ENCODE results near the gene MPC2. TPM values are rescaled to one million over a fixed set of nuclear protein-coding genes. Genes with fewer than 3 reads are reported as not detected.
"Not testable (repeated sequence)": the region's sequence is repeated elsewhere in the genome, so short reads cannot be mapped to it uniquely, and the experiment has no call there.

MPC2 gene
- polyA plus RNA-seq, 1 donor (not counting 4 experiments of a cell fraction or from before 2014, with no cell fraction given): 61.6 TPM

GRCh38 chr1:167893798-167894197, 43.1 kb downstream of the MPC2 start:
- H3K4me2 ChIP-seq (ENCODE audit: control insufficient read depth, extremely low read depth, insufficient read depth, low read depth, low read length): no peak overlapping the region
- no peaks in the 10 kb centered on the region for H3K27me3 ChIP-seq (ENCODE audit: control insufficient read depth, extremely low read depth, insufficient read depth, low read length)
- H2AFZ ChIP-seq (ENCODE audit: control insufficient read depth, low read length): no peak overlapping the region
- no peaks in the 10 kb centered on the region for H4K20me1 ChIP-seq (ENCODE audit: control insufficient read depth, extremely low read depth, insufficient read depth, low read length)
- H3K9me1 ChIP-seq (ENCODE audit: control insufficient read depth, extremely low read depth, insufficient read depth, low read length): no peaks in the 10 kb centered on the region
- no peaks in the 10 kb centered on the region for H3K4me1 ChIP-seq (ENCODE audit: control insufficient read depth, extremely low read depth, insufficient read depth, low read length)
- no peaks in the 10 kb centered on the region for H3K9me3 ChIP-seq (ENCODE audit: control insufficient read depth, low read depth, low read length)
- H3K9ac ChIP-seq (ENCODE audit: control insufficient read depth, extremely low read depth, insufficient read depth, low read length): no peak overlapping the region
- no peak overlapping the region for H3K27ac ChIP-seq (ENCODE audit: control insufficient read depth, insufficient read depth, low read length)
- dilution Hi-C loops (cut with MboI; ENCODE audit: extremely low pct_ligation_motif_present, low sequenced_read_pairs): no loop called here
- TF ChIP-seq CTCF (optimal IDR thresholded peaks at IDR 0.05 in 1 of 3, IDR thresholded peaks at IDR 0.05 in 1 of 3, conservative IDR thresholded peaks at IDR 0.05 in 1 of 3; ENCODE audit: extremely low read depth in 1 of 3, insufficient read depth in 2 of 3, low read length in 3 of 3): no peak
- TF ChIP-seq EZH2 (IDR thresholded peaks at IDR 0.05; ENCODE audit: low read length): no peak
- DNase-seq (ENCODE audit: low read depth, low spot score) (no peak), FAIRE-seq (no peak)
- no peaks in the 10 kb centered on the region for H3K36me3 ChIP-seq (ENCODE audit: control insufficient read depth in 2 of 2, extremely low read depth in 1 of 2, insufficient read depth in 2 of 2, low read length in 2 of 2)
- no peaks in the 10 kb centered on the region for H3K79me2 ChIP-seq (ENCODE audit: control insufficient read depth, insufficient read depth, low read length)
- no peak overlapping the region for H3K4me3 ChIP-seq (ENCODE audit: control insufficient read depth in 2 of 3, extremely low read depth in 1 of 3, insufficient read depth in 2 of 3, low read depth in 1 of 3, low read length in 3 of 3)

- no peaks in the 10 kb centered on the region for H3K79me2 ChIP-seq (ENCODE audit: control insufficient read depth, insufficient read depth, low read length)
- no peaks in the 10 kb centered on the region for H3K4me1 ChIP-seq (ENCODE audit: control insufficient read depth, extremely low read depth, insufficient read depth, low read length)
- H3K4me2 ChIP-seq (ENCODE audit: control insufficient read depth, extremely low read depth, insufficient read depth, low read depth, low read length): no peak overlapping the region
- no peak overlapping the region for H3K9ac ChIP-seq (ENCODE audit: control insufficient read depth, extremely low read depth, insufficient read depth, low read length)
- FAIRE-seq: no peak
- TF ChIP-seq EZH2 (IDR thresholded peaks at IDR 0.05; ENCODE audit: low read length): no peak
- no peak for TF ChIP-seq CTCF (optimal IDR thresholded peaks at IDR 0.05 in 1 of 3, IDR thresholded peaks at IDR 0.05 in 1 of 3, conservative IDR thresholded peaks at IDR 0.05 in 1 of 3; ENCODE audit: extremely low read depth in 1 of 3, insufficient read depth in 2 of 3, low read length in 3 of 3)
- no peak for DNase-seq (ENCODE audit: low read depth, low spot score)
- no peaks in the 10 kb centered on the region for H3K9me3 ChIP-seq (ENCODE audit: control insufficient read depth, low read depth, low read length)
- no peaks in the 10 kb centered on the region for H3K27me3 ChIP-seq (ENCODE audit: control insufficient read depth, extremely low read depth, insufficient read depth, low read length)
- no peak overlapping the region for H2AFZ ChIP-seq (ENCODE audit: control insufficient read depth, low read length)
- no peaks in the 10 kb centered on the region for H4K20me1 ChIP-seq (ENCODE audit: control insufficient read depth, extremely low read depth, insufficient read depth, low read length)
- no peak overlapping the region for H3K27ac ChIP-seq (ENCODE audit: control insufficient read depth, insufficient read depth, low read length)
- no peak overlapping the region for H3K4me3 ChIP-seq (ENCODE audit: control insufficient read depth in 2 of 3, extremely low read depth in 1 of 3, insufficient read depth in 2 of 3, low read depth in 1 of 3, low read length in 3 of 3)
- H3K36me3 ChIP-seq (ENCODE audit: control insufficient read depth in 2 of 2, extremely low read depth in 1 of 2, insufficient read depth in 2 of 2, low read length in 2 of 2): no peaks in the 10 kb centered on the region
- H3K9me1 ChIP-seq (ENCODE audit: control insufficient read depth, extremely low read depth, insufficient read depth, low read length): no peaks in the 10 kb centered on the region
- dilution Hi-C loops (cut with MboI; ENCODE audit: extremely low pct_ligation_motif_present, low sequenced_read_pairs): no loop called here
Observed at GRCh38 chr1:167890400-167890799, 46.5 kb downstream of the MPC2 start.

- dilution Hi-C loops (cut with MboI; ENCODE audit: extremely low pct_ligation_motif_present, low sequenced_read_pairs); H3K9me3 ChIP-seq (ENCODE audit: control insufficient read depth, low read depth, low read length); H3K4me1 ChIP-seq (ENCODE audit: control insufficient read depth, extremely low read depth, insufficient read depth, low read length); H4K20me1 ChIP-seq (ENCODE audit: control insufficient read depth, extremely low read depth, insufficient read depth, low read length); FAIRE-seq; H3K27ac ChIP-seq (ENCODE audit: control insufficient read depth, insufficient read depth, low read length); H3K9me1 ChIP-seq (ENCODE audit: control insufficient read depth, extremely low read depth, insufficient read depth, low read length); H3K27me3 ChIP-seq (ENCODE audit: control insufficient read depth, extremely low read depth, insufficient read depth, low read length); H3K9ac ChIP-seq (ENCODE audit: control insufficient read depth, extremely low read depth, insufficient read depth, low read length); H3K4me2 ChIP-seq (ENCODE audit: control insufficient read depth, extremely low read depth, insufficient read depth, low read depth, low read length); DNase-seq (ENCODE audit: low read depth, low spot score); H3K79me2 ChIP-seq (ENCODE audit: control insufficient read depth, insufficient read depth, low read length); H2AFZ ChIP-seq (ENCODE audit: control insufficient read depth, low read length); H3K4me3 ChIP-seq (ENCODE audit: control insufficient read depth in 2 of 3, extremely low read depth in 1 of 3, insufficient read depth in 2 of 3, low read depth in 1 of 3, low read length in 3 of 3); H3K36me3 ChIP-seq (ENCODE audit: control insufficient read depth in 2 of 2, extremely low read depth in 1 of 2, insufficient read depth in 2 of 2, low read length in 2 of 2): not testable (repeated sequence)
Observed at GRCh38 chr1:167887187-167887586, 49.7 kb downstream of the MPC2 start.
